MCF 10A (cell line): Measurements from ENCODE around the gene RAB4A. TPM values are rescaled to one million over a fixed set of nuclear protein-coding genes. Genes with fewer than 3 reads are reported as not detected.

Experiments used
- BruUV-seq: library from RNA; stranded (reverse); fragments of 400-500 nt; replicated peaks from 2 replicates; lab custom pipeline; 2021; lab: Mats Ljungman, UMichigan
- CTCF ChIA-PET: fragments of 300-600 bp; sonication (Branson Sonifier 250); formaldehyde crosslinking; extraction: SDS; loops from one replicate; lab custom pipeline; 2021; ENCODE audit warnings: antibody characterized with exemption, inconsistent platforms; lab: Yijun Ruan, JAX
- POLR2A ChIA-PET: fragments of 300-600, 350-650 bp; sonication (Branson Sonifier 250); formaldehyde crosslinking; extraction: SDS; loops from one replicate; lab custom pipeline; 2020; ENCODE audit warnings: antibody characterized with exemption, inconsistent platforms; lab: Yijun Ruan, JAX
- DNase-seq: peaks from one replicate; pipeline ENCODE4 v3.0.0-alpha.2; 2018; ENCODE audit not compliant: unreplicated experiment
- H3K27ac Mint-ChIP-seq: one replicate; pipeline ENCODE4 v1.8.0; 2022; ENCODE audit warnings: mild to moderate bottlenecking, low read depth, mixed read lengths; ENCODE audit not compliant: unreplicated experiment
- H3K27me3 Mint-ChIP-seq: one replicate; pipeline ENCODE4 v1.8.0; 2022; ENCODE audit warnings: mixed read lengths; ENCODE audit not compliant: insufficient read depth, unreplicated experiment
- H3K36me3 Mint-ChIP-seq: one replicate; pipeline ENCODE4 v1.8.0; 2022; ENCODE audit warnings: mild to moderate bottlenecking, moderate library complexity, mixed read lengths; ENCODE audit not compliant: insufficient read depth, unreplicated experiment
- H3K4me1 Mint-ChIP-seq: one replicate; pipeline ENCODE4 v1.8.0; 2022; ENCODE audit warnings: mixed read lengths; ENCODE audit not compliant: insufficient read depth, unreplicated experiment
- H3K4me3 Mint-ChIP-seq: one replicate; pipeline ENCODE4 v1.8.0; 2022; ENCODE audit warnings: mild to moderate bottlenecking, moderate library complexity, mixed read lengths; ENCODE audit not compliant: unreplicated experiment
- H3K9me3 Mint-ChIP-seq: one replicate; pipeline ENCODE4 v1.8.0; 2022; ENCODE audit warnings: mixed read lengths; ENCODE audit not compliant: unreplicated experiment
- CTCF ChIP-seq: fragments of 200-600 bp; IDR thresholded peaks from one replicate; pipeline ENCODE4 v1.8.0; 2022; ENCODE audit warnings: antibody characterized with exemption, mild to moderate bottlenecking; ENCODE audit not compliant: unreplicated experiment
- intact Hi-C: fragments of 100-400 bp; cut with micrococcal nuclease; formaldehyde crosslinking; loops from 2 replicates; pipeline ENCODE4 v1.14.1; 2022
- total RNA-seq: library from RNA; stranded (reverse); gene quantifications from 2 replicates; pipeline ENCODE4 v1.2.3, GENCODE V29; 2022

RAB4A gene
- total RNA-seq, 1 experiment from 2014 or later, result 87.4 TPM

GRCh38 chr1:229247871-229248270 lies 23.0 kb upstream of the RAB4A start:
- Mint-ChIP-seq H3K27me3 (no peaks in the 10 kb centered on the region), H3K4me1 (peaks cover 23% of the 10 kb centered on the region), H3K4me3 (no peak overlapping the region), H3K9me3 (peaks cover 11% of the 10 kb centered on the region), H3K36me3 (peaks cover 4% of the 10 kb centered on the region), H3K27ac (no peak overlapping the region)
- intact Hi-C loops, result no loop called here
- no peak for DNase-seq
- POLR2A ChIA-PET, result interaction anchor here (4.7 kb wide), 1 partner anchor 17 kb away, joined by 52 read pairs; no protein-coding TSS in a partner anchor
- TF ChIP-seq CTCF, result no peak
- no TSS peak for BruUV-seq
- CTCF ChIA-PET, result interaction anchor here (1.3 to 1.6 kb wide), 2 partner anchors 16 to 583 kb away, joined by 8 to 9 read pairs; no protein-coding TSS in a partner anchor

- peaks cover 31% of the 10 kb centered on the region for H3K4me1 Mint-ChIP-seq
- DNase-seq, result no peak
- H3K36me3 Mint-ChIP-seq, result peaks cover 4% of the 10 kb centered on the region
- intact Hi-C loops, result no loop called here
- H3K27me3 Mint-ChIP-seq, result no peaks in the 10 kb centered on the region
- H3K9me3 Mint-ChIP-seq, result peaks cover 1% of the 10 kb centered on the region
- H3K4me3 Mint-ChIP-seq, result no peak overlapping the region
- H3K27ac Mint-ChIP-seq, result peak overlapping the region; percentile 4
- TF ChIP-seq CTCF, result no peak
- CTCF ChIA-PET, result interaction anchor here (1.1 to 1.6 kb wide), 5 partner anchors 9 to 585 kb away, joined by 4 to 9 read pairs (median 6); no protein-coding TSS in a partner anchor
- BruUV-seq, result no TSS peak
- POLR2A ChIA-PET, result interaction anchor here (1.7 to 4.7 kb wide), 3 partner anchors 10 to 21 kb away, joined by 4 to 52 read pairs (median 44); no protein-coding TSS in a partner anchor
Observed at GRCh38 chr1:229248821-229249817, 21.8 kb upstream of the RAB4A start.

GRCh38 chr1:229249854-229250644 lies 20.9 kb upstream of the RAB4A start:
- ChIA-PET CTCF (interaction anchor here (0.7 to 1.3 kb wide), 3 partner anchors 8 to 464 kb away, joined by 3 to 6 read pairs (median 5); no protein-coding TSS in a partner anchor), POLR2A (interaction anchor here (0.6 to 4.7 kb wide), 5 partner anchors 11 to 507 kb away, joined by 3 to 52 read pairs (median 5); no protein-coding TSS in a partner anchor)
- no TSS peak for BruUV-seq
- Mint-ChIP-seq H3K27ac (peak overlapping the region; percentile 4), H3K27me3 (no peaks in the 10 kb centered on the region), H3K4me1 (peaks cover 36% of the 10 kb centered on the region), H3K36me3 (peaks cover 4% of the 10 kb centered on the region), H3K9me3 (no peaks in the 10 kb centered on the region), H3K4me3 (no peak overlapping the region)
- intact Hi-C loops, result no loop called here
- TF ChIP-seq CTCF, result no peak
- no peak for DNase-seq
